Measurements from ENCODE around the gene NBEA.

NBEA gene

DNA sequence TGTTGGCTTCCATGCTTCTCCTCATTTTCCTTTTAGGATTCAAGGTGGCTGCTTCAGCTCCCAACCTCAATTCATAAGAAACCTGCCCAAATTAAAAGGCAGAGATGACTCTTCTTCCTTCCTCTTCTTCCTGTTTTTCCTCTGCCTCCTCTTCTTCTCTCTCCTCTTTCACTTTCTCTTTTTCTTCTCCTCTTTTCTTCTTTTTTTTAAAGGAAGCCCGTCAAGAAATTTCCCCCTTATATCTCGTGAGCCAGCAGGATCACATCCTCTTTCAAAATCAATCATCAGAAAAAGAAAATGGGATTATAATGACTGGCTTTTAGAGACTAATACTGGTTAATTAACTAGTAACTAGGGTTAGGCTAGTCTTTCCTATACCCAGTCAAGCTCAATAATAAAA, 220.3 kb downstream of the NBEA start:
- no peak for DNase-seq (ENCODE audit: extremely low read depth in 1 of 2, low read depth in 1 of 2)

DNA sequence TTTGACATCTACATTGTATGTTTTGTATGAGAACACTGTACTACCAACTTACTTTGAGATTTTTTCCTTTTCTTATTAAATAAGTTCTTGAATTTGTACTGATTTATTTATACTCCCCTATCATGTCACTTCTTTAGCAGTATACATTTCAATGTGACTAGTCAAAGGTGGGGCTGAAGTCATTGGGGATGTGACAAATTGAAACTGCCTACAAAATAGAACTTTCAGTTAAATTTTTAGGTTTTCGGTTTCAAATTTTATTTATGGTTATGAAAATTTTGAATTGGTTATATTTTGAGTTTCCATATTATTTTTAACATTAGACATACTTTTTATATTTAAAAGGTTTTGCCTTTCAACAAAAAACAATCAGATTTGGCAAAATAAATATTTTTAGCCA, 221.6 kb downstream of the NBEA start:
- no peak for DNase-seq (ENCODE audit: extremely low read depth in 1 of 2, low read depth in 1 of 2)

DNA sequence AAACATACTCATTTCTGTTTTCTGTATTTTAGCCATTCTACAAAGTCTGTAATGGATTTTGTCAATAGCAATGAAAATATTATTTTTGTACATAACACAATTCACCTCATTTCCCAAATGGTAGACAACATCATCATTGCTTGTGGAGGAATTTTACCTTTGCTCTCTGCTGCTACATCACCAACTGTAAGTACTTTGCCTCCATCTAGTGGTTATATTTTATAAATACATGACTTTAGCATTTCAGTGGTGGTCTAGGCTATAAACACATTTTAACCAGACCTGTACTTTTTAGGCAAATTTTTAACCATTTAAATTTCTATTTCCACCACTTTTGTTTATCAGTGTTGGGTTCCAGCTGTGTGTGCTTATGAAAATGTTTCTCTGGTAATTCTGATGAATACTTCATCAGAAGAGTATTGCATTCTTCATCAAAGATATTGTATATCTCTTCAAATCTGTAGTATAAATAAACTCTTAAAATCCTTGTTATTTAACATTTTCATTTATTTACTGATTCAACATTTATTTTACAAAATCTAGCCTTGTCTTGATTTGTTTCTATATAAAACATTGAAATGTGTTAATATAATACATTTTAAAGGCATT, 222.4 kb downstream of the NBEA start:
- no peak for DNase-seq (ENCODE audit: extremely low read depth in 1 of 2, low read depth in 1 of 2)

DNA sequence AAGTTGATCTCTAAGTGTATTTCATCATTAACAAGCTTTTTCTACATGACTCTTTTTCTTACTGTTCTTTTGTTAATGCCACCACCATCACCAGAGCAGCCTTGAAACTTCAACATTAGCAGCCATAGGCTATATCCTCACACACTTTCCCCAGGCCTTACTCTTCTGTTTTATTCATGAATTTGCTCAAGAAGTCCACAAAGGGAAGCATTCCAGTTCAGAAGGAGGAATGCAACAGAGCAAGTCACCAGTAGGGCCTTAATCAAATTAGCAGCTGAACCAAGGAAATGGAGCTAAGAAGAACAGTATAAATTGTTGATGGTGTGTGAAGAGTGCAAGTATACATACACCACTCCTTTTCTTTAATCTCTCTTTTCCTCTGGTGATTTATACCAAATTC, 223.1 kb downstream of the NBEA start:
- no peak for DNase-seq (ENCODE audit: extremely low read depth in 1 of 2, low read depth in 1 of 2)

DNA sequence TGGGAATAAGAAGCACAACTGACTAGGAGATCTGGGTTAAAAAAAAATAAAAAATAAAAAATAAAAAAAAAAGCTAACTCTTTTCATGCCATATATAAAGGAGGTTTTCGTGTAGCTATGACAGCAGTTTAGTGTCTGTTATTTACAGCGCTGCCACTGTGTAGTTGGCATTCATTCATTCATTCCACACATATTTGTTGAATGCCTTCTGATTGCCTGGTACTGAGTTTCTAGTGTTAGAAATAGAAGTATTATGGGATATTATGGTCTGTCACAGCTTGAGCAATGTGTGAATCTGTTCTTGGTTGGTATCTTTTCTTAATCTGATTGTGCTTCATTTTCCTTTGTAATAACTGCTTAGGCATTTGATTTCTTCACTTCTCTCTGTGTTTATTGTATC, 237.4 kb downstream of the NBEA start:
- no peak for DNase-seq (ENCODE audit: extremely low read depth in 1 of 2, low read depth in 1 of 2)

DNA sequence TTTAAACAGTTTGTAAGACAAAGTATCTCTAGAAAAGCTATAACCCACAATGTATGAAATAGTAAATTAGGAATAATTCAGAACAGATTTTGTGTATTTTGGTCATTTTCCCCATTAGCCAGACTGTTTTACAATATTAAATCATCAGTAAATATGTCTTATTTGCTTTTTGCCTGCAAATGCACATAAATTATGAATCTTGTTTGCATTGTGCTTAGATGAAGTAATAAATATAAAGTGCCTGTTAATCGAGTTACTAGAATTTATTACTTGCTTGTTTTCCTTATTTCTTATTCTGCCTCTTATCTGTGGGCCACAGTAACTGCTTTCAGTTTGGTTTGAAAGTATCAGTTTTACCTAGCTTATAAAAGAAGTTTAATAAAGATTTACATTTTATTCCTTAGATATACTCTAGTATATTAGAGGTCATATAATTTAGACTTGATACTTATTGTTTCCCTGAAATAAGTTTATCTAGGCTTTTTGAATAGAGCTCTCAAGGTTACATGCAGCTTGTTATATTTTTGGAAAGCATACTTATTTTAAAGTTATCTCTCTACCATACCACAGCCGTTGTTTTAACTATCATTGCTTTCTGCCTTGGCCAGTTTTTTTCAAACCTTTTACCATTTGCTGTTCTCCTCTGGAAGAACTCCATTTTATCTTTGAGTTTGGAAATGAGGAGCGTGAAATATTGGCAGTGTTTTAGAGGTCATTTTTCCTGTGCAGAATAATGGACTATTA, 238.0 kb downstream of the NBEA start:
- DNase-seq (ENCODE audit: extremely low read depth in 1 of 2, low read depth in 1 of 2), result no peak

DNA sequence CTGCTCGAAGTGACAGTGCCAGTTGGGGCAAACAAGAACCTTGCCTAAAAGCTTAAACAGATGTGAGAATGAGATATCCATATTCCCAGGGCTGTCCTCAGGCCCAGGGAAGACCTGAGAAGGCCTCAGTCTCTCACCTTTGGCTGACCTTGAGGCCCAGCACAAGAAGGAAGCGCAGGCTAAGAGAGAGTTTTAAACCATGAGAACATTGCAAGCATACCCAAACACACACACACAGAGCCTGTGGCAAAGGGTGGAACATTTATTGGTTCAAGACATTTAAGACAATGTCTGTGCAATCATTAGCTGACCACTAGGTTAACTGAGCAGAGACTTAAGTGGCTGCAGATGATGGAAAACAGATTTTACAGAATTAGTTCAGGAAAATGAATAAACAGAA, 248.2 kb downstream of the NBEA start:
- DNase-seq (ENCODE audit: extremely low read depth in 1 of 2, low read depth in 1 of 2), result no peak

DNA sequence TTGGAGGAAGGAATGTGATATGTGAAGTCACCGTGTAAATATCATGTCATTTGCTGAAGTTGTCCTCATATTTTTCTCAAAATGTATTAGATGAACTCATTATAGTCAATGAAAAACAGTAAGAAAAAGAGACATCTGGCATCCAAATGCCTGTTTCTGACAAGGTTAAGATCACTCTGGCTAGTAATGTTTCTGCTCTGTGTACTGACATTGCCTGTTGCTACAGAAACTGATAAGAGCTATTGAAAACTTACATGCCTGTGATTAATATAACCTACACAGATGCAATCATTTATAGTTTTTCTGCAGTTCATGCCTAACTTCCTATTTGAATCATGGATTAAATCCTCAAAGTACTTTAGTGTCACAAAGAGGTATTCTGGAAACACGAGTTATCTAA, 249.8 kb downstream of the NBEA start:
- DNase-seq (ENCODE audit: extremely low read depth in 1 of 2, low read depth in 1 of 2), result no peak

DNA sequence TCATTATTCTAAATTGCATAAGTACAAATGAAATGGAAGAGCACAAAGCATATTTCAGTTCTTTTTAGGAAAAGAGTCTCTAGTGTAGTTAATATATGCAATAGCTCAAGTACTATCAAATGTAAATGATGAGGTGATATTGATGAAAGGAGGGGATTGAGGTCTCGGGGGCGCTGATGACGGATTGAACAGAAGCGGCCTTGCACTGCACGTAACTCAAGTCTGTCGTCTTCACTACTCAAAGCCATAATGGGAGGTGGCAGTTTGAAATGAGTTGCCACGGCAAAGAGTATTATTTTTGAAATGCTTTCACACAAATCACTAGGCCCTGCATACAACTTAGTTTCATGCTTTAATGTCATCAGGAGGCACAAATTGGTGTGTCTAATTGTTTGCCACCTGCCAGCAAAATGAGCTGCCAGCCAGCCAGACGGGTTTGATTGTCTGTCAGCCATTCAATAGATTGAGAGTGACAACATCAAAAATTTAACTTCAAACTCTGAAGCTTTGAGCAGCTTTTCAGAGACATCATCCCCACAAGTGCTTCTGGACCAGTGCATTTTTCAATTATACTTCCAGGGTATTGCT, 256.6 kb downstream of the NBEA start:
- DNase-seq (ENCODE audit: extremely low read depth in 1 of 2, low read depth in 1 of 2), result no peak

DNA sequence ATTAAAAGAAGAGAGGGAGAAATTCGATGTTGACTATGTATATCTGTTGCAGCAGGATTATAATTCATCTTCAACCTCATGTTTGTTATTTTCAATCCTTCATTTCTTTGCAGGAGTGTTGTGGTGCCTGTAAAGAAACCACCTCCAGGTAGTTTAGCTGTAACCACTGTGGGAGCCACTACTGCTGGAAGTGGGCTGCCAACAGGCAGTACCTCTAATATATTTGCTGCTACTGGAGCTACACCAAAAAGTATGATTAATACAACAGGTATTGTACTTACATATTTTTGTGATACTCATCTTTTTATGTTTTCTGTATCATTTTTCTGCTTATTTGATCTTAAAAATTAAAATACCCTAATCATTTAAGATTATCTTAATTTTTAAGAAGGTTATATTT, 266.5 kb downstream of the NBEA start:
- DNase-seq (ENCODE audit: extremely low read depth in 1 of 2, low read depth in 1 of 2), result no peak

DNA sequence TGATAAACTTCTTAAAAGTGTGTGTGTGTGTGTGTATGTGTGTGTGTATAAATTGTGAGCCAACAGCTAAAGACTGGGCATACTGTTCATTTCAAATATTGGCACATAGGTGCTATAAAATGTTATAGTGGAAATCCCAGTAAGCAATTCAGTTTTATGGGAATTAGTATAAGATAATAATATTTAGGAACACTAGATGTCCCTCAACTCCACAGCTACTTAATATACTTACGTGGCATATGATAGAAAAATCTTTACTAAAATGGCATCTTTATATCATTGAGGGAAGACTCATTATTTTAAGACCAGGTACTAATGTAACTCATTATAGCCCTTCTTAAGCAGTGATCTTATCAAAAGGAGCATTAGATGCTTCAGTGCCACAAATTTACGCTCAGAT, 268.2 kb downstream of the NBEA start:
- DNase-seq (ENCODE audit: extremely low read depth in 1 of 2, low read depth in 1 of 2), result no peak

DNA sequence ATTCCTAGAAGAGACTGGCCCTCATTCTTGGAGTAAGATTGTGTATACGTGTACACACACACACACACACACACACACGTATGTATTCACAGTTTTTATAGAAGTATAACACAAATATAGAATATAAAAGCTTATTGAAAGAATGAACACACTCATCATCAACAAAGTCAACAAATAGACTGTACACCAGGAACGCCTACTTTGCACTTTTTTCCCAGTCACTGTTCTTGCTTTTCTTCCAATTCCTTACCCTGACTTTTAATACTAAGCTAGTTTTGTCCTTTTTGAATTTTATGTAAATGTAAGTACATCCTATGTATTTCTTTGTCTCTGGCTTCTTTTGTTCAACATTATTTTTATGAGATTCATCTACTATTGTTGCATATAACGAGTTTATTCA, 269.9 kb downstream of the NBEA start:
- DNase-seq (ENCODE audit: extremely low read depth in 1 of 2, low read depth in 1 of 2), result no peak

DNA sequence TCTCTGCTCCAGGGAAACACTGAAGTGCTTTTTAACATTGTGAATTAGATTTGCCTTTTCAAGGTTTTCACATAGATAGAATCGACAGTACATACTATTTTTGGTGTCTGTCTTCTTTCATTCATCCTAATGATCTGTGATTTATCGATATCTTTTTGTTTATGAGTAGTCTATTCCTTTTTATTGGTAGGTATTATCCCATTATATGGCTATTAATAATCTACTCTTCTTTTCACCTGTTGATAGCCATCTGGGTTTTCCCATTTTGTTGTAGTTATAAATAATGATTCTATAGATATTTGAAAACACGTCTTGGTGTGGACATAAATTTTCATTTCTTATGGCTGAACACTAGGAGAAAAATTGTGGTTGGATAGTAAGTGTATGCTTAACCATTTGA, 271.8 kb downstream of the NBEA start:
- no peak for DNase-seq (ENCODE audit: extremely low read depth in 1 of 2, low read depth in 1 of 2)

DNA sequence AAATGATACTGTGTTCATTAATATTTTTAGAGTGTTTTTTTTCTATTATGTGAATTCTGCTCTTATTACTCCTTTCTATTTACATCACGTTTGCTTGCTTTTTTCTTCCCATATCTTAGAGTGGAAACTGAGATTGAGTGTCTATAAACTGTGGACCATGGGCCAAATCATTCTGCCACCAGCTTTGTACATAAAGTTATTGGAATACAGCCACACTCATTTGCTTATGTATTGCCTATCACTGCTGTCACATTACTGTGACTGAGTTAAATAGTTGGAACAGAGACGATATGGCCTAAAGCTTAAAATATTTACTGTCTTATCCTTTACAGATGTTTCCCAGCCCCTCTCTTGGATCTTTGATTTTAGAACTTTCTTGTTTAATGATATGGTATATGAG, 274.1 kb downstream of the NBEA start:
- DNase-seq (ENCODE audit: extremely low read depth in 1 of 2, low read depth in 1 of 2), result no peak

DNA sequence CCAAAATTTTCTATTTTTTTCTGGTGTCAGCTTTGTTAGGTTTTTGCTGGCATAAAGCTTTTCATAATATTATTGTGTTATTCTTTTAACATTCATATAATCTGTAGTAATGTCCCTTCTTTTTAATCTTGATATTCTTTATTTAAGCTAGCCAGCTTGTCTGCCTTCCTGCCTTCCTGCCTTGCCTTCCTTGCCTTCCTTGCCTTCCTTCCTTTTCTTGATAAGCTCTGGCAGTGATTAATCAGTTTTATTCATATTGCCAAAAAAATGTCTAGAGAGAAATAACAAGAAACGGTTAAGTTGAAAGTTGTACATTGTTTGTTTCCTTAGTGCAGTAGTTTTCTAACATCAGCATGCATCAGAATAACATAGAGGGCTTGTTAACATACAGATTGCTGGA, 277.0 kb downstream of the NBEA start:
- DNase-seq (ENCODE audit: extremely low read depth in 1 of 2, low read depth in 1 of 2), result no peak

DNA sequence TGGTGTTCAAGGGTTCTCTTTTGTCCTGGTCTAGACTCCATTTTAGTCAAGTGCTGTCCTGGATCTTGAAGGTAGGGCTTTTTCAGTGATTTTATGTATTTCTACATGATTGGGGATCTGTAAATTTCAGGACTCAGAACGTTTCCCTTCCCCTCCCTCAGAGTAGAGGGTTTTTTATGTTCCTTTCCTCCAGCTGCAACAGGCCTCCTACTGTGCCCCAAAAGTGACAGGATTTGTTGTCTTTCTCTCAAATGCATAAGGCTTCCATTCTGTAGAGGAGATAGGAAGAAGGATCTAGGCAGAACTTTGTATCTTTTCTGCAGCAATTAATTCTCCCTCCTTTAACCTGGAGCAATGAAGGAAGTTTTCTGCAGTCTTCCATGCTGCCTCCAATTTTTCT, 283.1 kb downstream of the NBEA start:
- DNase-seq (ENCODE audit: extremely low read depth in 1 of 2, low read depth in 1 of 2), result no peak

DNA sequence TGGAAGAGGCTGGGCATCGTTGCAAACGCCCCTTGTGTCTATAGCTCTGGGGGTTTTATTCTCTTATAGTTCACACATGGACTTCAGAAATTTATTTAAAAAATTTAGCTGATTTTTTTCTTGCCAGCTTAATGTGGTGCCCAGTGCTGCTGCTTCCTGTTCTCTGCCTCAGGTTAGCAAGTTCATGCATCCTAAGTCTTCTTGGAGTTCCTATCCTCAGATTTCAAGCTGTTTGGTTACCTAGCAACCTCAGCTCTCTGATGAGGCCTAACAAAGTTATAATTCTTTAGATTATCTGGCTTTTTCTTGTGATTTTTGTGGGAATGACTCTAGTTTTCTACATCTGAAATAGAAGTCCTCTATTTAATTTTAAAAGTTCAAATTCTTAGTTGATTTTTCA, 283.5 kb downstream of the NBEA start:
- DNase-seq (ENCODE audit: extremely low read depth in 1 of 2, low read depth in 1 of 2), result no peak

DNA sequence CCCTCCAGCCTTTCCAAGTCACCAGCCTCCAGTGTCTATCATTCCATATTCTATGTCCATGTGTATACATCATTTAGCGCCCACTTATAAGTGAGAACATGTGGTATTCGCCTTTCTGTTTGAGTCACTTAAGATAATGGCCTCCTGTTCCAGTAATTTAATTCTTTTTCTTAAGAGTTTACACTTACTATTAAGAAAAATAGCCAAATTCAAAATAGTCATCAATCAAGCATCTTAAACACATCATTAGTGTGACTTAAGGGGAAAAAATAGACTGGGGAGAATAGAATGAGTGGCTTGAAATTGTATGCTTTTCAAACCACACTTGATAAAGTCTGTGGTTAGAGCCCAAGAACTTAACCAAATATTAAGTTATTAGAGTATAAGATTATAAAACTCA, 286.5 kb downstream of the NBEA start:
- DNase-seq (ENCODE audit: extremely low read depth in 1 of 2, low read depth in 1 of 2), result no peak

DNA sequence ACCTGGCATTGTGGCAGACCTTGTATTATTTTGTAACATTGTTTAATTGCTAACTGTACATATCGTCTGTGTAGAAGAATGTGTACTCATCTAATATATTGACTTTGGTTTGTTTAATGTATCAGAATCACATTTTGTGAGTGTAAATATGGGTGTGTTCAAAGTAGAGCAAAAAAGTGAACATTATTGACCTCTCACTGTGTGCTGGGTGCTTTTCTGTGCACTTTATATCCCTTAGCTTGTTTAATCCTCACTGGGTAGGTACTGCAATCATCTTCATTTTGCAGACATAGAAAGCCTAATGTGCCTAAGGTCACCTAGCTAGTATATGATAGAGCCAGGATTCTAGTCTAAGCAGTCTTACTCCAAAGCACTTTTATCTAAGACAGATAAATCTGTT, 289.4 kb downstream of the NBEA start:
- no peak for DNase-seq (ENCODE audit: extremely low read depth in 1 of 2, low read depth in 1 of 2)

DNA sequence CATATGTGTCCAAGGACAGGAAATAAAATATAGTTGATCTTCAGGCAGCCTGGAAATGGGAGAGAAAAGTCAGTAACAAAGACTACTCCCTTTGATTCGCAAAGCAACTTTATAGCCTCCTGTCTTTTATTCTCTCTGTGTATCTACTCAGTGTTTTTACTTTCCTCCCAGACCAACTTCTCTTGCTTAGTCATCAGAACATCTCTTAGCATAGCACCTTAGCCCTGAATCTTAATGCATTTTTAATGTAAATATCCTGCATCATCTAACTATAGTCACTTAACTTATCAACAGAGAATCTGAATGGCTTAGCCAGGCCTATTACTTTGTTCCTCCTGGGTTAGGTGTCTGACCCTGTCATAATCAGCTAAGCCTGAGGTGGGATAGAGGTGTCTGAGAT, 296.2 kb downstream of the NBEA start:
- no peak for DNase-seq (ENCODE audit: extremely low read depth in 1 of 2, low read depth in 1 of 2)

DNA sequence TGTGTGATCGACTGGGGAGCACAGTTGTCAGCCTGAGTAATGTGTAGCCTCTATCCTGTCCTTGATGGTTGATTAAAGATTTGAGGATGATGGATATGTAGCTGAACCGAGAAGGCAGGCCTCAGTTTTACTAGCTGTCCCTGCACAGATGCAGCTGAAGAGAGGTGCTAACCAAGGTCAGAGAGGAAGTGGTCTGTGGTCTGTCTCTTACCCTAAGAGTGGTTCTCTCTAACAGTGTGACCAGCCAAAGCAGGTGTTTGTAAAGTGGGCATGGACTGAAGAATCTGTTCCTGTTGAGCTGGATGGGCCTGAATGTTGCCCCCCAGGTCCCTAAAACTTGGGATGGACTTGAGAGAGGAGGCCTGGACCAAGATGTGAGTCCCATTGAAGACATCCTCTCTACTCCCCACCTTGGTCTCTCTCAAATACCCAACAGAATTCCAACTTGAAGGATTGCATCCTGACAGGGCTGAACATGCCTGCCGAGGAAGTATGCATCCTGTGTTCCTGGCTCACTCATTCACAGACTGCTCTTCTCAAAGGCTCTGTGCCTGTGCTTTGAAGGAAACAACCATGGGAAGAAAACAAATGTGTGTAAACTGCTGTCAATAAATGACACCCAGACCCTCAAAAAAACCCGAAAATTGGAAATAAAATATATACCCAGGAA, 310.6 kb downstream of the NBEA start:
- DNase-seq (ENCODE audit: extremely low read depth in 1 of 2, low read depth in 1 of 2), result no peak

DNA sequence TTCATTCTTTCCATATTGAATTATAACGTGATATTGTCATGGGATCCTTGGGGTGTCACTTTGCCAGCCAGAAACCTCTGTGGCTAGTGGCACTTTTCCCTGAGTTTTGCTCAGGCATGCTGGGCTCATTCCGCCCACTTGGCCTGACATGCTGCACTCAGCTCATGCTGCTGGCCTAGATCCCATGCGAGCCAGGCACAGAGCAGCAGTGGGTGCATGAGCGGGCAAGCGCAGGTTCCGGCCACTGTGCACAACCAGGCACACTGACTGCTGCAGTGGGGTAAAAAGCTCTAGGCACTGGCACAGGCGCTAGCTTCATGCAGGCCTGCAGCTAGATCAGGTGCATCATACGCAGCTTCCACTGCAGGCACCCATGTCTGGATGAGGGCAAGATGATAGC, 313.2 kb downstream of the NBEA start:
- DNase-seq (ENCODE audit: extremely low read depth in 1 of 2, low read depth in 1 of 2), result no peak
